Endothelial cell (in vitro differentiated cells): ENCODE results near the gene WNT7B. TPM values are rescaled to one million over a fixed set of nuclear protein-coding genes. Genes with fewer than 3 reads are reported as not detected.

ENCODE experiments used
- DNase-seq: peaks from one replicate; pipeline ENCODE4 v3.0.0; 2021; ENCODE audit warnings: low spot score
- H3K27ac Mint-ChIP-seq: one replicate; pipeline ENCODE4 v1.8.0; 2021; ENCODE audit warnings: mixed read lengths, inconsistent platforms; ENCODE audit not compliant: unreplicated experiment
- H3K27me3 Mint-ChIP-seq: one replicate; pipeline ENCODE4 v1.8.0; 2021; ENCODE audit warnings: mild to moderate bottlenecking, moderate library complexity, mixed read lengths, inconsistent platforms; ENCODE audit not compliant: unreplicated experiment
- H3K36me3 Mint-ChIP-seq: one replicate; pipeline ENCODE4 v1.8.0; 2021; ENCODE audit warnings: mild to moderate bottlenecking, low read depth, mixed read lengths, inconsistent platforms; ENCODE audit not compliant: unreplicated experiment
- H3K4me1 Mint-ChIP-seq: one replicate; pipeline ENCODE4 v1.8.0; 2021; ENCODE audit warnings: mild to moderate bottlenecking, mixed read lengths, inconsistent platforms; ENCODE audit not compliant: unreplicated experiment
- H3K4me3 Mint-ChIP-seq: one replicate; pipeline ENCODE4 v1.8.0; 2021; ENCODE audit warnings: mild to moderate bottlenecking, mixed read lengths, inconsistent platforms; ENCODE audit not compliant: unreplicated experiment
- H3K9me3 Mint-ChIP-seq: one replicate; pipeline ENCODE4 v1.8.0; 2021; ENCODE audit warnings: mixed read lengths, inconsistent platforms; ENCODE audit not compliant: unreplicated experiment
- total RNA-seq: library from RNA; stranded (reverse); fragmentation: NEBNext Ultra II Directional; extraction: Animal tissue kit (Norgen Biotek cat#: 25700); gene quantifications from one replicate; pipeline ENCODE4 v1.2.1, GENCODE V29; 2021; ENCODE audit not compliant: unreplicated experiment
- TF ChIP-seq, protein P1 (sequence below): fragments of 200-600 bp; sonication (generic); IDR thresholded peaks from one replicate; pipeline ENCODE4 v1.5.0; 2021; ENCODE audit warnings: antibody characterized with exemption; ENCODE audit not compliant: unreplicated experiment

Gene WNT7B
- total RNA-seq, 1 donor from 2014 or later = not detected

DNA sequence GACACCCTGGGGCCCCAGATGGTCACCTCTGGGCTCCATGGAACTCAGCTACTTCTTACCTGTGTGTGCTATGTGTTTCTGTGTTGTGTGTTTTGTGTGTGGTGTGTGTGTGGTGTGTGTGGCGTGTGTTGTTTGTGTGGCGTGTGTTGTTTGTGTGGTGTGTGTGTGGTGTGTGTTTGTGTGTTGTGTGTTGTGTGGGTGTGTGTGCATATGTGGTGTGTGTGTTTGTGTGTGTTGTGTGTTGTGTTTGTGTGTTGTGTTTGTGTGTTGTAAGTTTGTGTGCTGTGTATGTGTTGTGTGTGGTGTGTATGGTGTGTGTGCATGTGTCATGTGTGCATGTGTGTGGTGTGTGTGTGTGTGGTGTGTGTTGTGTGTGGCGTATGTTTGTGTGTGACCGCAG is 3.8 kb upstream of the WNT7B start:
- H3K4me3 Mint-ChIP-seq = no peak overlapping the region
- H3K36me3 Mint-ChIP-seq = no peaks in the 10 kb centered on the region
- no peak overlapping the region for H3K27ac Mint-ChIP-seq
- peaks cover 2% of the 10 kb centered on the region for H3K4me1 Mint-ChIP-seq
- H3K27me3 Mint-ChIP-seq = peaks cover 14% of the 10 kb centered on the region
- H3K9me3 Mint-ChIP-seq = no peaks in the 10 kb centered on the region
- TF ChIP-seq, protein P1, sequence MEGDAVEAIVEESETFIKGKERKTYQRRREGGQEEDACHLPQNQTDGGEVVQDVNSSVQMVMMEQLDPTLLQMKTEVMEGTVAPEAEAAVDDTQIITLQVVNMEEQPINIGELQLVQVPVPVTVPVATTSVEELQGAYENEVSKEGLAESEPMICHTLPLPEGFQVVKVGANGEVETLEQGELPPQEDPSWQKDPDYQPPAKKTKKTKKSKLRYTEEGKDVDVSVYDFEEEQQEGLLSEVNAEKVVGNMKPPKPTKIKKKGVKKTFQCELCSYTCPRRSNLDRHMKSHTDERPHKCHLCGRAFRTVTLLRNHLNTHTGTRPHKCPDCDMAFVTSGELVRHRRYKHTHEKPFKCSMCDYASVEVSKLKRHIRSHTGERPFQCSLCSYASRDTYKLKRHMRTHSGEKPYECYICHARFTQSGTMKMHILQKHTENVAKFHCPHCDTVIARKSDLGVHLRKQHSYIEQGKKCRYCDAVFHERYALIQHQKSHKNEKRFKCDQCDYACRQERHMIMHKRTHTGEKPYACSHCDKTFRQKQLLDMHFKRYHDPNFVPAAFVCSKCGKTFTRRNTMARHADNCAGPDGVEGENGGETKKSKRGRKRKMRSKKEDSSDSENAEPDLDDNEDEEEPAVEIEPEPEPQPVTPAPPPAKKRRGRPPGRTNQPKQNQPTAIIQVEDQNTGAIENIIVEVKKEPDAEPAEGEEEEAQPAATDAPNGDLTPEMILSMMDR = no peak
- no peak for DNase-seq

DNA sequence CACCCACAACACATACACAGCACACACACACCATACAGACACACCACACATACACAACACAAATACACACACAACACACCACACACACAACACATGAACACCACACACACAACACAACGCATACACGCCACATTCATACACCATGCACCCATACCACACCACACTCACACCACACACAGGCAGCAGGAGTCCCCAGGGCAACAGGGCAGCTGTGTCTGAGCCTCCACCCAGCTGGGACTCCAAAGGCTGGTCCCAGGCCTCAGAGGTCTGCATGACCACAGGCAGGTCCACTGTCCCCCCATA is 3.3 kb upstream of the WNT7B start:
- peaks cover 12% of the 10 kb centered on the region for H3K27me3 Mint-ChIP-seq
- no peak overlapping the region for H3K27ac Mint-ChIP-seq
- no peaks in the 10 kb centered on the region for H3K9me3 Mint-ChIP-seq
- H3K36me3 Mint-ChIP-seq = no peaks in the 10 kb centered on the region
- DNase-seq = no peak
- peaks cover 2% of the 10 kb centered on the region for H3K4me1 Mint-ChIP-seq
- TF ChIP-seq, protein P1 = no peak
- H3K4me3 Mint-ChIP-seq = no peak overlapping the region

DNA sequence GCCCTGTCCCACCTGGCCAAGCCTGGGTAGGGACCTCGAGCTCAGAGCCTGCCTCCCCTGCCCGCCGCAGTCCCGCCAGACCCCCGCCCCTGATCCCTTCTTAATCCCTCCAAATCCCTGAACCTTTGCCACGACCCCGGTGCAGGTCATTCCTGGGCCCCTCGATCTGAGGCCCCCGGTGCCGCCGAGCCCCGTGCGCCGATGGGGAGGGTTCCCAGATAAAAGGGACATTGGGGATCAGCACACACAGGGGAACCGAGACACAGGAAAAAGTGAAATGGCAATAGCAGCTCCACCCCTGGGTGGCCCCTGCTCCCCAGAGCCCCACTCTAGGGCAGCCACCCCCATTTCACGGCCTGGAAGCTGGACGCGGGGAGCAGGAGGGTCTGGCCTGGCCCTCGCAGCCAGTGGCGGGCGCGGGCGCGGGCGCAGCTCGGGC is 1.3 kb upstream of the WNT7B start:
- no peaks in the 10 kb centered on the region for H3K36me3 Mint-ChIP-seq
- H3K27me3 Mint-ChIP-seq = peaks cover 21% of the 10 kb centered on the region
- DNase-seq = no peak
- no peak overlapping the region for H3K27ac Mint-ChIP-seq
- TF ChIP-seq, protein P1 = no peak
- no peak overlapping the region for H3K4me3 Mint-ChIP-seq
- no peaks in the 10 kb centered on the region for H3K9me3 Mint-ChIP-seq
- H3K4me1 Mint-ChIP-seq = peaks cover 2% of the 10 kb centered on the region

DNA sequence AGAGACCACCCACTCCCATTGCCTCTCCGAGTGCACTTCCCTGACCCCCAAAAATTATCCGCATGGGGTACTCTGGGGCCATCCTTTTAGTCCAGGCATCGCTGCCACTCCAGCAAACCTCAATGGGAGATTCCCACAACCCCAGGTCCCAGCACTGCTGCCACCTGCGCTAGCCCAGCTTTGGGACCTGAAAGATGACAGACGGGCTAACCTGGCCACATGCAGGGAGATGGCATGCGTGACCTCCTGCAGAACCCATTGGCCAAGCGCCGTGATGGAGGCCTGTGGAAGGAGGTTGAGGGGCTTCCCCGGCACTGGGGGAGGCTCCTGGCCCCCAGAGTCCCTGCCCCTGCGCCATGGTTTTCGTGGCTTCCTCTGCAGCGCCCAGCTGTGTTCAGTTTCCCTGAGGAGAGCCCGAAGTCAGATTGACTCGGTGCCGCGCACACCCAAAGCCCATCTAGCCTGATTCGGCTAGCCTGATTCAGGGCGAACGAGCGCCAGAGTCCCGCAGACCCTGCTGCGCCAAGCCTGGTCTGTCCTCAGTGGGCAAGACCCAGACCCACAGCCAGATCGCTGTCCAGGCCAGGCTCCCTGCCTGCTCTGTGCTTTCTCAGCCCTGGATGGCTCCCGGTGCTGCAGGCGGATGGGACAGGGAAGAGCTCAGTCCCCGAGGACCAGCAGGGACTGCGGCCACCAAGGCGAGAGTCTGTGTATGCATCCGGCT is 751 bp upstream of the WNT7B start:
- no peaks in the 10 kb centered on the region for H3K9me3 Mint-ChIP-seq
- peaks cover 21% of the 10 kb centered on the region for H3K27me3 Mint-ChIP-seq
- H3K27ac Mint-ChIP-seq = no peak overlapping the region
- H3K4me3 Mint-ChIP-seq = no peak overlapping the region
- H3K4me1 Mint-ChIP-seq = peaks cover 4% of the 10 kb centered on the region
- H3K36me3 Mint-ChIP-seq = no peaks in the 10 kb centered on the region
- no peak for DNase-seq
- TF ChIP-seq, protein P1 = no peak

DNA sequence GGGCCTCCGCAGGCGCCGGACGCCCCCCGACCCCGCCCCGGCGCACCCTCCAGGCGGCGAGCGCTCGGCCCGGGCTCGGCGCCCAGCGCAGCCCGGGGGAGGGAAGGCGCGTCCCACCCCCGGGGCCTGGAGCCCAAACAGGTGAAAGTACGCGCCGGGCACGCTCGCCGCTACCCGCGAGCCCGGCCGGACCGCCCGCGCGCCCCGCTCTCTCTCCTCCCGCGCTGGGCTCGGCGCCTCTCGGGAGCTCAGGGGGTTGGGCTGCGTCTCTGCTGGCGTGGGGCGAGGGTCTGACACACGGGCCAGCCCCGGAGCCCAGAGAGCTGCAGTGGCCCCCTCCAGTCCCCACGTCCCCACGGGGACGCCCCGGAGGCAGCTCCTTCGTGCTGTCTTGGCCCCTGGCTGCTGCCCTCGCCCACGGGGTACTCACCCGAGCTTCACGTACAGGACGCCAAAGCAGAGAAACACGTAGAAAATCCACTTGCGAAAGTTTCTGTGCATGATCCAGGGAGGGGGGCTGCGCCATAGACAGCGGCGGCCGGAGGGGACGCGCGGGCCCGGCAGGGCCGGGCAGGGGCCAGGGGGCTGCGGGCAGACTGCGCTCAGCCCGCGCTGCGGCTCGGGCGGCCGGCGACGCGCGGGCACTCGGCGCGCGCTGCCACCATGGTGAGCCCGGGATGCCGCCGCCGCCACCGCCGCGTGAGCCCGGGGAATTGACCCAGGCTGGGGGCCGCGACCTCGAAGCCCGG is 534 bp downstream of the WNT7B start:
- Mint-ChIP-seq H3K27ac (no peak overlapping the region), H3K27me3 (peaks cover 21% of the 10 kb centered on the region), H3K36me3 (no peaks in the 10 kb centered on the region), H3K9me3 (no peaks in the 10 kb centered on the region), H3K4me1 (peaks cover 4% of the 10 kb centered on the region), H3K4me3 (no peak overlapping the region)
- TF ChIP-seq, protein P1 = no peak
- no peak for DNase-seq
